HEK293T (cell line): ENCODE data around the gene SARM1.

ENCODE experiments used
- BHLHE40 ChIP-seq: fragments of 450-650 bp; IDR thresholded peaks from 2 replicates; pipeline ENCODE4 v1.6.1; 2016; ENCODE audit warnings: mild to moderate bottlenecking, moderate library complexity, borderline replicate concordance
- ELF4 ChIP-seq: fragments of 450-650 bp; IDR thresholded peaks from 2 replicates; pipeline ENCODE4 v1.6.1; 2017; ENCODE audit warnings: antibody characterized with exemption
- FOXK2 ChIP-seq: fragments of 450-650 bp; IDR thresholded peaks from 2 replicates; pipeline ENCODE4 v1.6.1; 2016; ENCODE audit warnings: mild to moderate bottlenecking
- L3MBTL2 ChIP-seq: fragments of 450-650 bp; conservative IDR thresholded peaks from 2 replicates; pipeline ENCODE4 v1.6.1; 2016; ENCODE audit warnings: mild to moderate bottlenecking
- NFRKB ChIP-seq: fragments of 450-650 bp; IDR thresholded peaks from 2 replicates; pipeline ENCODE4 v1.6.1; 2016; ENCODE audit warnings: mild to moderate bottlenecking, moderate library complexity
- PKNOX1 ChIP-seq: fragments of 450-650 bp; IDR thresholded peaks from 2 replicates; pipeline ENCODE4 v1.6.1; 2016
- SP1 ChIP-seq: fragments of 450-650 bp; IDR thresholded peaks from 2 replicates; pipeline ENCODE4 v1.6.1; 2017
- SUZ12 ChIP-seq: fragments of 450-650 bp; IDR thresholded peaks from 2 replicates; pipeline ENCODE4 v1.6.1; 2016; ENCODE audit warnings: mild to moderate bottlenecking

DNA sequence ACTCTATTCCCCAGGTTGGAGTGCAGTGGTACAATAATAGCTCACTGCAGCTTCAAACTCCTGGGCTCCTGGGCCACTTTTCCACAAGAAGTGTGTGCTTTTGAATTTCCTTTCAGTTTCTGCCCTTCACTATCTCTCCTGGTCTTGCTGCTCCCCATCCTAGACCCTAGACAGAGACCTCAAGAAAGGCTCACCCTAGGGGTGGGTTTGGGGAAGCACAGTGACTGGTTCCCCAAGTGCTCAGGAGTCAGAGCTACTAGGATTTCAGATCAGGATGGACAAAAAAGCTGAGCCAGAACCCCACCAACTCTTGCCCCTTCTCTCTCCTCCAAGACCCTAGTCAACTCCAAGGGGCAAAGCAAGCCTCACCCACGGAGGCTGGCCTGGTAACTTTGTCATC is 4.9 kb upstream of the SARM1 start:
- no peak for TF ChIP-seq SUZ12
- no peak for TF ChIP-seq PKNOX1
- no peak for TF ChIP-seq L3MBTL2
- TF ChIP-seq NFRKB, result no peak
- TF ChIP-seq ELF4, result no peak
- TF ChIP-seq SP1, result no peak
- TF ChIP-seq FOXK2, result no peak
- no peak for TF ChIP-seq BHLHE40
